HEK293 (cell line): ENCODE data around the gene UROC1.

Experiments used
- CTCF ChIP-seq: fragments of 450-650 bp; formaldehyde crosslinking; IDR thresholded peaks from 2 replicates; pipeline ENCODE4 v1.5.1; 2016; ENCODE audit warnings: missing biosample characterization, missing genetic modification characterization
- ZBTB7A ChIP-seq: fragments of 450-650 bp; formaldehyde crosslinking; IDR thresholded peaks from 2 replicates; pipeline ENCODE4 v1.5.1; 2016; ENCODE audit warnings: low read depth, missing biosample characterization, missing genetic modification characterization
- ZNF274 ChIP-seq, 2 experiments: fragments of 200-500 bp in 1 of 2; fragments of 450-650 bp in 1 of 2; sonication (Bioruptor generic) in 1 of 2; formaldehyde crosslinking in 1 of 2; IDR thresholded peaks; 2 replicates each; pipeline versions ENCODE4 v1.5.1 to v1.6.1; 2014 to 2016; ENCODE audit warnings: borderline replicate concordance in 1 of 2, inconsistent platforms in 1 of 2, low read length in 1 of 2, missing biosample characterization in 1 of 2, missing genetic modification characterization in 1 of 2
- ZNF555 ChIP-seq: fragments of 450-650 bp; formaldehyde crosslinking; conservative IDR thresholded peaks from 2 replicates; pipeline ENCODE4 v1.5.1; 2017; ENCODE audit warnings: missing biosample characterization, mild to moderate bottlenecking, missing genetic modification characterization, inconsistent platforms

- TF ChIP-seq CTCF (no peak), ZBTB7A (tag by site-specific recombination) (no peak), ZNF274 (IDR thresholded peaks at IDR 0.05; ENCODE audit: low read length) (no peak), ZNF274 (tag by site-specific recombination; IDR thresholded peaks at IDR 0.05; ENCODE audit: borderline replicate concordance) (no peak), ZNF555 (no peak)
Observed at GRCh38 chr3:126509597-126510307, 7.8 kb downstream of the UROC1 start.
